HCT116 (cell line): Measurements from ENCODE around the gene AGTRAP. TPM values are rescaled to one million over a fixed set of nuclear protein-coding genes. Genes with fewer than 3 reads are reported as not detected.

Source experiments
- ATAC-seq: fragments of 200-7000 bp; cut with Tn5 transposase; 2 replicates; pipeline ENCODE4 v1.9.1; 2020; ENCODE audit warnings: mild to moderate bottlenecking, moderate library complexity
- BruUV-seq: library from RNA; stranded (reverse); fragments of 400-500 nt; replicated peaks from 2 replicates; lab custom pipeline; 2021; lab: Mats Ljungman, UMichigan
- CTCF ChIA-PET: fragments of 300-600 bp; sonication (Branson Sonifier 250); formaldehyde crosslinking; loops from one replicate; lab custom pipeline; 2021; ENCODE audit warnings: antibody characterized with exemption; lab: Charles Lee
- POLR2A ChIA-PET: fragments of 300-600, 350-600 bp; sonication (Branson Sonifier 250); formaldehyde crosslinking; loops from one replicate; lab custom pipeline; 2021; ENCODE audit warnings: antibody characterized with exemption; lab: Charles Lee
- RAD21 ChIA-PET, 2 experiments: fragments of 300-600 bp; sonication (Branson Sonifier 250); formaldehyde crosslinking; loops; one replicate each; lab custom pipeline; 2023; ENCODE audit warnings: low total read pairs in 2 of 2; ENCODE audit not compliant: uncharacterized antibody in 2 of 2, unreplicated experiment in 2 of 2, low non-redundant PET in 1 of 2; lab: Charles Lee
- DNase-seq: peaks from one replicate; pipeline ENCODE4 v3.0.0-alpha.2; 2010; ENCODE audit warnings: low read depth, low spot score
- H2AFZ ChIP-seq: fragments of 200-600 bp; shearing (Covaris generic), sonication (generic); 2 replicates; pipeline ENCODE4 v1.6.1; 2017; ENCODE audit warnings: low read depth, mixed run types, mixed read lengths, antibody characterized with exemption, low read length; ENCODE audit not compliant: poor library complexity, severe bottlenecking
- H3K27ac ChIP-seq: 2 replicates; pipeline ENCODE4 v1.5.1; 2012; ENCODE audit warnings: low read depth, low read length
- H3K27me3 ChIP-seq: fragments of 200-600 bp; sonication (generic); 2 replicates; pipeline ENCODE4 v1.6.1; 2016; ENCODE audit warnings: mixed run types, low read length, mixed read lengths; ENCODE audit not compliant: insufficient read depth
- H3K36me3 ChIP-seq, 2 experiments: fragments of 200-500 bp in 1 of 2; fragments of 200-600 bp in 1 of 2; sonication (Bioruptor generic) in 1 of 2; sonication (generic) in 1 of 2; 2 replicates each; pipeline versions ENCODE4 v1.5.1 to v1.6.1; 2014 to 2016; ENCODE audit warnings: low read length in 2 of 2, inconsistent platforms in 1 of 2, mixed read lengths in 1 of 2, mixed run types in 1 of 2; ENCODE audit not compliant: insufficient read depth in 2 of 2, control insufficient read depth in 1 of 2
- H3K4me1 ChIP-seq, 2 experiments: fragments of 200-600 bp in 1 of 2; sonication (generic) in 1 of 2; 2 replicates each; pipeline versions ENCODE4 v1.5.1 to v1.6.1; 2012 to 2017; ENCODE audit warnings: low read length in 2 of 2, inconsistent platforms in 1 of 2, mild to moderate bottlenecking in 1 of 2, mixed read lengths in 1 of 2, mixed run types in 1 of 2, moderate library complexity in 1 of 2; ENCODE audit not compliant: insufficient read depth in 2 of 2, control insufficient read depth in 1 of 2
- H3K4me2 ChIP-seq: fragments of 200-600 bp; sonication (generic); 2 replicates; pipeline ENCODE4 v1.6.1; 2017; ENCODE audit warnings: mixed run types, low read length, mixed read lengths
- H3K4me3 ChIP-seq, 2 experiments: fragments of 200-600 bp in 1 of 2; sonication (generic) in 1 of 2; replicated peaks in 1 of 2; 2 replicates each; pipeline ENCODE4 v1.5.1; 2011 to 2016; ENCODE audit warnings: low read length in 2 of 2, control low read depth in 1 of 2, low read depth in 1 of 2, mild to moderate bottlenecking in 1 of 2, mixed read lengths in 1 of 2, mixed run types in 1 of 2
- H3K79me2 ChIP-seq: fragments of 200-600 bp; sonication (generic); 2 replicates; pipeline ENCODE4 v1.6.1; 2017; ENCODE audit warnings: mild to moderate bottlenecking, mixed run types, low read length, moderate library complexity, mixed read lengths; ENCODE audit not compliant: insufficient read depth
- H3K9ac ChIP-seq: fragments of 200-600 bp; sonication (generic); 2 replicates; pipeline ENCODE4 v1.6.1; 2016; ENCODE audit warnings: low read length, mixed read lengths
- H3K9me2 ChIP-seq: fragments of 200-600 bp; sonication (generic), shearing (Covaris generic); 2 replicates; pipeline ENCODE4 v1.6.1; 2017; ENCODE audit warnings: mixed run types, mild to moderate bottlenecking, moderate library complexity; ENCODE audit not compliant: insufficient read depth
- H3K9me3 ChIP-seq, 2 experiments: fragments of 200-500 bp in 1 of 2; fragments of 200-600 bp in 1 of 2; sonication (Bioruptor generic) in 1 of 2; sonication (generic) in 1 of 2; 2 replicates each; pipeline ENCODE4 v1.6.1; 2014 to 2017; ENCODE audit warnings: low read length in 2 of 2, mixed read lengths in 2 of 2, inconsistent platforms in 1 of 2, low read depth in 1 of 2, mild to moderate bottlenecking in 1 of 2, mixed run types in 1 of 2, moderate library complexity in 1 of 2; ENCODE audit not compliant: control insufficient read depth in 1 of 2, insufficient read depth in 1 of 2
- H4K20me1 ChIP-seq: fragments of 200-600 bp; sonication (generic), shearing (Covaris generic); 2 replicates; pipeline ENCODE4 v1.6.1; 2017; ENCODE audit warnings: mixed run types, mild to moderate bottlenecking, moderate library complexity; ENCODE audit not compliant: insufficient read depth
- ATF3 ChIP-seq: IDR thresholded peaks from 2 replicates; pipeline ENCODE4 v1.6.1; 2012
- CBX3 ChIP-seq: IDR thresholded peaks from 2 replicates; pipeline ENCODE4 v1.6.1; 2012; ENCODE audit warnings: low read depth
- CEBPB ChIP-seq: IDR thresholded peaks from 2 replicates; pipeline ENCODE4 v1.6.1; 2012; ENCODE audit warnings: low read depth
- CTCF ChIP-seq, 3 experiments: fragments of 200-600 bp in 1 of 3; sonication (generic) in 1 of 3; IDR thresholded peaks in 2 of 3; conservative IDR thresholded peaks in 1 of 3; 2 replicates each; pipeline ENCODE4 v1.5.1; 2012 to 2017; ENCODE audit warnings: low read depth in 2 of 3, low read length in 2 of 3, antibody characterized with exemption in 1 of 3, borderline replicate concordance in 1 of 3, control low read depth in 1 of 3, mild to moderate bottlenecking in 1 of 3, mixed read lengths in 1 of 3, mixed run types in 1 of 3, moderate library complexity in 1 of 3; ENCODE audit not compliant: insufficient read depth in 1 of 3
- EGR1 ChIP-seq: IDR thresholded peaks from 2 replicates; pipeline ENCODE4 v1.6.1; 2012; ENCODE audit warnings: low read depth
- EZH2phosphoT487 ChIP-seq: fragments of 200-600 bp; IDR thresholded peaks from 2 replicates; pipeline ENCODE4 v1.6.1; 2018; ENCODE audit warnings: antibody characterized with exemption, borderline replicate concordance
- JUND ChIP-seq: IDR thresholded peaks from 2 replicates; pipeline ENCODE4 v1.6.1; 2012
- MAX ChIP-seq: IDR thresholded peaks from 2 replicates; pipeline ENCODE4 v1.6.1; 2012
- POLR2A ChIP-seq: IDR thresholded peaks from 2 replicates; pipeline ENCODE4 v1.7.0; 2011; ENCODE audit warnings: borderline replicate concordance; ENCODE audit not compliant: insufficient read depth, insufficient read length; ENCODE audit errors: extremely low read depth
- POLR2AphosphoS5 ChIP-seq: IDR thresholded peaks from 2 replicates; pipeline ENCODE4 v1.6.1; 2011; ENCODE audit warnings: mild to moderate bottlenecking, low read depth, low read length, moderate library complexity
- SIN3A ChIP-seq: IDR thresholded peaks from 2 replicates; pipeline ENCODE4 v1.6.1; 2012; ENCODE audit warnings: low read depth
- SP1 ChIP-seq: IDR thresholded peaks from 2 replicates; pipeline ENCODE4 v1.6.1; 2012; ENCODE audit warnings: low read depth
- SRF ChIP-seq: IDR thresholded peaks from 2 replicates; pipeline ENCODE4 v1.6.1; 2012; ENCODE audit warnings: low read depth
- TCF7L2 ChIP-seq: IDR thresholded peaks from 2 replicates; pipeline ENCODE4 v1.7.0; 2011; ENCODE audit warnings: borderline replicate concordance, inconsistent platforms; ENCODE audit not compliant: insufficient read depth, insufficient read length; ENCODE audit errors: extremely low read depth
- YY1 ChIP-seq: IDR thresholded peaks from 2 replicates; pipeline ENCODE4 v1.6.1; 2011; ENCODE audit warnings: low read length, low read depth, moderate library complexity, mild to moderate bottlenecking; ENCODE audit not compliant: insufficient replicate concordance; ENCODE audit errors: extremely low read depth
- ZNF274 ChIP-seq: fragments of 200-500 bp; sonication (Bioruptor generic); IDR thresholded peaks from 2 replicates; pipeline ENCODE4 v1.6.1; 2014; ENCODE audit warnings: mild to moderate bottlenecking, low read depth, low read length, inconsistent platforms
- intact Hi-C: fragments of 100-400 bp; cut with micrococcal nuclease; formaldehyde crosslinking; loops from 2 replicates; pipeline ENCODE4 v1.10.0; 2022
- total RNA-seq: library from RNA; stranded (reverse); gene quantifications from one replicate; pipeline ENCODE4 v1.2.1, GENCODE V29; 2021; ENCODE audit not compliant: unreplicated experiment
- TF ChIP-seq, protein P1 (sequence below): IDR thresholded peaks from 2 replicates; pipeline ENCODE4 v1.6.1; 2011; ENCODE audit warnings: mild to moderate bottlenecking, low read length, moderate library complexity; ENCODE audit not compliant: insufficient replicate concordance; ENCODE audit errors: extremely low read depth
- TF ChIP-seq, protein P2 (sequence below): IDR thresholded peaks from 2 replicates; pipeline ENCODE4 v1.6.1; 2012; ENCODE audit warnings: low read depth

Gene AGTRAP
- total RNA-seq, 1 experiment from 2014 or later: 49.0 TPM

DNA sequence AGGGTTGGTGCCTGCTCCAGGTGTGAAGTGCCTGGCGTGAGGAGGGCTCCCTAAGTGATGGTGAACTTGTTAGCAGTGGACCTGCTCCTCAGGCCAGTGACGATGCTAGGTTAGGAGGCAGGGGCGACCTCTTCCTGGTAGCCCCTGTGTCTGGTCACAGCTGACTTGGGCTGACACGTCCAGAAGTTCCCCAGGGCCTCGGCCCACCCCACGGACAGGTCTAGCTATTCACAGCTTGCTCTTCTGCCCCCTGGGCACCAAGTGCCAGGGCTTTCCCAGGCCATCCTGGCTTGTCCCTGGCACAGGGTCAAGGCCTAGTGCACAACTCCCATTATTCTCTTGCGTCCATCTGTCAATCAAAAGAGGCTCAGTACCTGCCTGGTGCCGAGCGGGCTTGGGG is 15.2 kb downstream of the AGTRAP start:
- ChIA-PET CTCF (no interaction called here), POLR2A (no interaction called here), RAD21 (no interaction called here)
- Histone ChIP-seq H3K36me3 (peaks cover 0 to 3% of the 10 kb centered on the region in 2 experiments; a peak in 1 of 4 replicates), H3K9me2 (no peaks in the 10 kb centered on the region), H3K4me3 (no peak overlapping the region), H3K4me2 (no peak overlapping the region), H3K4me1 (peaks cover 0 to 7% of the 10 kb centered on the region in 2 experiments; a peak in 3 of 4 replicates), H3K79me2 (no peaks in the 10 kb centered on the region), H3K27me3 (no peaks in the 10 kb centered on the region), H2AFZ (no peak overlapping the region), H4K20me1 (no peaks in the 10 kb centered on the region), H3K9me3 (no peaks in the 10 kb centered on the region), H3K27ac (no peak overlapping the region), H3K9ac (no peak overlapping the region)
- TF ChIP-seq, protein P1, sequence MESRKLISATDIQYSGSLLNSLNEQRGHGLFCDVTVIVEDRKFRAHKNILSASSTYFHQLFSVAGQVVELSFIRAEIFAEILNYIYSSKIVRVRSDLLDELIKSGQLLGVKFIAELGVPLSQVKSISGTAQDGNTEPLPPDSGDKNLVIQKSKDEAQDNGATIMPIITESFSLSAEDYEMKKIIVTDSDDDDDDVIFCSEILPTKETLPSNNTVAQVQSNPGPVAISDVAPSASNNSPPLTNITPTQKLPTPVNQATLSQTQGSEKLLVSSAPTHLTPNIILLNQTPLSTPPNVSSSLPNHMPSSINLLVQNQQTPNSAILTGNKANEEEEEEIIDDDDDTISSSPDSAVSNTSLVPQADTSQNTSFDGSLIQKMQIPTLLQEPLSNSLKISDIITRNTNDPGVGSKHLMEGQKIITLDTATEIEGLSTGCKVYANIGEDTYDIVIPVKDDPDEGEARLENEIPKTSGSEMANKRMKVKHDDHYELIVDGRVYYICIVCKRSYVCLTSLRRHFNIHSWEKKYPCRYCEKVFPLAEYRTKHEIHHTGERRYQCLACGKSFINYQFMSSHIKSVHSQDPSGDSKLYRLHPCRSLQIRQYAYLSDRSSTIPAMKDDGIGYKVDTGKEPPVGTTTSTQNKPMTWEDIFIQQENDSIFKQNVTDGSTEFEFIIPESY: no peak
- no peak for TF ChIP-seq SP1
- no peak for TF ChIP-seq EZH2phosphoT487
- TF ChIP-seq EGR1: no peak
- TF ChIP-seq POLR2AphosphoS5: no peak
- no peak for TF ChIP-seq SRF
- no peak for TF ChIP-seq CBX3
- TF ChIP-seq SIN3A: no peak
- no peak for TF ChIP-seq TCF7L2
- TF ChIP-seq, protein P2, sequence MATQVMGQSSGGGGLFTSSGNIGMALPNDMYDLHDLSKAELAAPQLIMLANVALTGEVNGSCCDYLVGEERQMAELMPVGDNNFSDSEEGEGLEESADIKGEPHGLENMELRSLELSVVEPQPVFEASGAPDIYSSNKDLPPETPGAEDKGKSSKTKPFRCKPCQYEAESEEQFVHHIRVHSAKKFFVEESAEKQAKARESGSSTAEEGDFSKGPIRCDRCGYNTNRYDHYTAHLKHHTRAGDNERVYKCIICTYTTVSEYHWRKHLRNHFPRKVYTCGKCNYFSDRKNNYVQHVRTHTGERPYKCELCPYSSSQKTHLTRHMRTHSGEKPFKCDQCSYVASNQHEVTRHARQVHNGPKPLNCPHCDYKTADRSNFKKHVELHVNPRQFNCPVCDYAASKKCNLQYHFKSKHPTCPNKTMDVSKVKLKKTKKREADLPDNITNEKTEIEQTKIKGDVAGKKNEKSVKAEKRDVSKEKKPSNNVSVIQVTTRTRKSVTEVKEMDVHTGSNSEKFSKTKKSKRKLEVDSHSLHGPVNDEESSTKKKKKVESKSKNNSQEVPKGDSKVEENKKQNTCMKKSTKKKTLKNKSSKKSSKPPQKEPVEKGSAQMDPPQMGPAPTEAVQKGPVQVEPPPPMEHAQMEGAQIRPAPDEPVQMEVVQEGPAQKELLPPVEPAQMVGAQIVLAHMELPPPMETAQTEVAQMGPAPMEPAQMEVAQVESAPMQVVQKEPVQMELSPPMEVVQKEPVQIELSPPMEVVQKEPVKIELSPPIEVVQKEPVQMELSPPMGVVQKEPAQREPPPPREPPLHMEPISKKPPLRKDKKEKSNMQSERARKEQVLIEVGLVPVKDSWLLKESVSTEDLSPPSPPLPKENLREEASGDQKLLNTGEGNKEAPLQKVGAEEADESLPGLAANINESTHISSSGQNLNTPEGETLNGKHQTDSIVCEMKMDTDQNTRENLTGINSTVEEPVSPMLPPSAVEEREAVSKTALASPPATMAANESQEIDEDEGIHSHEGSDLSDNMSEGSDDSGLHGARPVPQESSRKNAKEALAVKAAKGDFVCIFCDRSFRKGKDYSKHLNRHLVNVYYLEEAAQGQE: no peak
- TF ChIP-seq YY1: no peak
- no peak for TF ChIP-seq JUND
- no peak for TF ChIP-seq POLR2A
- no peak for TF ChIP-seq ATF3
- no peak for TF ChIP-seq ZNF274
- TF ChIP-seq CEBPB: no peak
- TF ChIP-seq MAX: no peak
- TF ChIP-seq CTCF (IDR thresholded peaks at IDR 0.05 in 2 of 3, conservative IDR thresholded peaks at IDR 0.05 in 1 of 3; ENCODE audit: borderline replicate concordance in 1 of 3, insufficient read depth in 1 of 3, low read depth in 2 of 3, low read length in 2 of 3): no peak
- ATAC-seq (no peak), DNase-seq (no peak)
- no TSS peak for BruUV-seq
- intact Hi-C loops: no loop called here
